ENCODE data around the gene ARFRP1. TPM values are rescaled to one million over a fixed set of nuclear protein-coding genes. Genes with fewer than 3 reads are reported as not detected.

The ARFRP1 gene
- polyA plus RNA-seq, 3 donors = 33.8 to 39.7 (median 37.2) TPM

- DNase-seq = no peak
Measured at GRCh38 chr20:63745961-63746731, 38.4 kb upstream of the ARFRP1 start.

- DNase-seq = no peak
Measured at GRCh38 chr20:63745424-63745805, 37.6 kb upstream of the ARFRP1 start.

DNA sequence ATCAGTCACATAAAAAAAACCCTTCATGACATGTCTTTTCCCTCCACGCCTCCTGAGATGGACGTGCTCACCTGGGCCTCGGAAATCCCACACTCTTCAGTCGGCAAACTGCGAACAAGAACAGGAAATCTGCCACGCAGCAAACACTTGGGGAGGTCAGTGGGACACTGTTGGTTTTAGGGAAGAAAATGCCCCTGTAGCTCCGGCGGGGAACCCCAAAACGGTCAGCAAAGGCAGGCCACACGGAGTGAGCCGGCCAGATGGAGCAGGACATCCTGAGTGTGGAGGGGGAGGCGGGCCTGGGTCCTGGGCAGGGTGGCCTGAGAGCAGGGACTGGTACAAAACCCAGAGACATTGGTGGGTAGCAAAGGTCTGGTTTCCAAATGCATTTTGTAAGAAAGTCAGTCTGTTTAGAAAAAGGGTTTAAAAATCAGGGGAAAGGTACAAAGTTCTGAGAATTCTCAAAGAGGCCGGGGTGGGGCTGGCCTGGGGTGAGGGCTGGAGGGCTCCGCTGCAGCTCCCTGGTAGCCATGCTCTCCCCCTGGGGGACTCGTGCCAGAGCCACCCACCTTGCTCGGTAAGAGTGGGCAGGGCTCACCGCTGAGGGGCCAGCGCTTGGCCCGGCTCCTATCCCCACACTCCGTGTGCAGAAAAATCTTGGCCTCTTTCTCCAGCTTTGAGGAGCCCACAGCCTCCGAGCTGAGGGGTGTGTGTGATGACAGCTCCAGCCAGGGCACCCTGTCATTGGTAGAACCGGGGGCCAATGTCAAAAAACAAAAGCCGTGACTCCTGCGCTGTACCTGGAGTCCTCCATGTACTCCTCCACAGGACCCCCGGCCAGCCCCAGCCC is 37.0 kb upstream of the ARFRP1 start:
- no peak for DNase-seq

DNA sequence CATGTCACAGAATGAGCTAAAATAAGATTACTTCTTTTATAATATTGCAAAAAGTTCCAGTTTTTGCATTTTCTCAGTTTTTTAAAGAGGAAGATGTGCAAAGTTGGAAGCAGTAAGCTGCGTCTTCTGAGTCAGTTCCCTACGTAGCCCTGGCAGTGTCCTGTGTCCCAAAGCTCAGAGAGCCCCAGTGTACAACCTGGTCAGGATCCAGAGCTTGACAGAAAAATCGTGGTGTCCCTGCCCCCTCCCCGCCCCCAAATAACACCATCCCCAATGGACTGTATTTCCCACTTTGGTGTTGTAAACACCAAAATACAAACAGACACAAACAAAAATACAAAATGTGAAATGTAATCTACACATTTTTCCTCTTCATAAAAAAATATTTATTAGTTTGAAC is 36.4 kb upstream of the ARFRP1 start:
- no peak for DNase-seq

GRCh38 chr20:63743210-63743970 is 35.6 kb upstream of the ARFRP1 start:
- no peak for DNase-seq

DNA sequence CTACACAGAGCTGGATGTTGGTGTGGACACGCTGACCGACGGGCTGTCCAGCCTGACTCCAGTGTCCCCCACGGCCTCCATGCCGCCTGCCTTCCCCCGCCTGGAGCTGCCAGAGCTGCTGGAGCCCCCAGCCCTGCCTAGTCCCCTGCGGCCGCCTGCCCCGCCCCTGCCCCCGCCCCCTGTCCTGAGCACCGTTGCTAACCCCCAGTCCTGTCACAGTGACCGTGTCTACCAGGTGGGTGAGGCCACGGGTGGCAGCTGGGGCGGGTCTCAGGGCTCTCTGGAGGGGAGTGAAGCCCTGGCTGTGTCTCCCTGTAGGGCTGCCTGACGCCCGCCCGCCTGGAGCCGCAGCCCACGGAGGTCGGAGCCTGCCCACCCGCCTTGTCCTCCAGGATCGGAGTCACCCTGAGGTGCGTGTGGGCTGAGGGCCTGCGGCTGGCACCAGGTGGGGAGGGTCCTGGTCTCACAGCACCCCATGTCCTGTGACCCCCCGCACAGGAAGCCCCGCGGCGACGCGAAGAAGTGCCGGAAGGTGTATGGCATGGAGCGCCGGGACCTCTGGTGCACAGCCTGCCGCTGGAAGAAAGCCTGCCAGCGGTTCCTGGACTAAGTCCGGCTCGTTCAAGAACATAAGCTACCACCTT is 34.7 kb upstream of the ARFRP1 start:
- DNase-seq = no peak

DNA sequence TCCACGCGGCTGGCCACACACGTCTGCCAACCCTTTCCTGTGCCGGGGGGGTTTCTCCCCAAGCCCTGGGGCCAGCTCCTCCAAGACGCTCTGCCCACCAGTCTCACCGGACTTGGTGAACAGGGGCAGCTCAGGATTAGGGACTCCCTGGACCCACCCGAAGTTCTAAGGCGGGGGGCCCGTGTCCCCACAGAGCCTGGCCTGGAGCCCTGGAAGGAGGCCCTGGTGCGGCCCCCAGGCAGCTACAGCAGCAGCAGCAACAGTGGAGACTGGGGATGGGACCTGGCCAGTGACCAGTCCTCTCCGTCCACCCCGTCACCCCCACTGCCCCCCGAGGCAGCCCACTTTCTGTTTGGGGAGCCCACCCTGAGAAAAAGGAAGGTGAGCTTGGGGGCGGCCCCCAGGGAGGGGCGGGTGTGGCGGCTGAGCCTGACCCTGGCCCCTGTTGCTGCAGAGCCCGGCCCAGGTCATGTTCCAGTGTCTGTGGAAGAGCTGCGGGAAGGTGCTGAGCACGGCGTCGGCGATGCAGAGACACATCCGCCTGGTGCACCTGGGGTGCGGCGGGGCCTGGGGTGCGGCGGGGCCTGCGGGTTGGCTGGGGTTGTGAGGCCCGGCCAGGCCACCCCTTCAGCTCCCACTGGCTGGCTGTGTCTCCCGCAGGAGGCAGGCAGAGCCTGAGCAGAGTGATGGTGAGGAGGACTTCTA is 34.1 kb upstream of the ARFRP1 start:
- DNase-seq = no peak

DNA sequence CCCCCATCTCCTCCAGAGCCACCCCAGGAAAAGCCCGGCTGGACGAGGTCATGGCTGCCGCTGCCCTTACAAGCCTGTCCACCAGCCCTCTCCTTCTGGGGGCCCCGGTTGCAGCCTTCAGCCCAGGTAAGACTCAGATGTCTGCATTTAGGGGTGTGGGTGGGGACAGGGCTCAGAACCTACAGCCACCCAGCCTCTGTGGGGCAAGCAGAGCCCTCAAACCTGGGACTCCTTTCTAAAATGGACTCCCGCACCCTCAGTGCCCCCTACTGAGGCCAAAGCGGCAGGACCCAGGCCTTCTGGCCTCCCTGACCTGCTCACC is 33.5 kb upstream of the ARFRP1 start:
- DNase-seq = no peak

GRCh38 chr20:63740627-63741353 is 33.0 kb upstream of the ARFRP1 start:
- peak; percentile 84 for DNase-seq

DNA sequence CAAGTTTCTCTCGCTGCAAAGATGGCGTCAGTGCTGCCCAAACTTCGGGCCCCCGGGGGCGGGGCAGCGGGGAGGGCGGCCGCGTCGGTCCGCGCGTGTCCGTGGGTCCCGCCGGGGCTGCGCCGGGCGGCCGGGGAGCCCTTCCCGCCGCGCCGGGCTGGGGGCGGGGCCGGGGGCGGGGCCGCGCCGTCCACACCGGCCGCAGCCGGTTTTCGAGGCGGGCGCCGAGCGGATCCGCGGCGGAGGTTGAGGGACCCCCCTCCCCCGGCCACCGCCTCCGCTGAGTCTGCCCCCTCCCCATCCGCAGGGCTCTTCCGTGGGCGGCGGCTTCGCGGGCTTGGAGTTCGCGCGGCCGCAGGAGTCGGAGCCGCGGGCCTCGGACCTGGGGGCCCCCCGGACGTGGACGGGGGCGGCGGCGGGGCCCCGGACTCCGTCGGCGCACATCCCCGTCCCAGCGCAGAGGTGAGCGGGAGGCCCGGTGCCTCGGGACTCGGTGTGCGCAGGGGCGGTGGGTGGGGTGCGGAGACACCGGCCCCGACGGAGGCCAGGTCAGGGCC is 32.4 kb upstream of the ARFRP1 start:
- DNase-seq = peak; percentile 46

DNA sequence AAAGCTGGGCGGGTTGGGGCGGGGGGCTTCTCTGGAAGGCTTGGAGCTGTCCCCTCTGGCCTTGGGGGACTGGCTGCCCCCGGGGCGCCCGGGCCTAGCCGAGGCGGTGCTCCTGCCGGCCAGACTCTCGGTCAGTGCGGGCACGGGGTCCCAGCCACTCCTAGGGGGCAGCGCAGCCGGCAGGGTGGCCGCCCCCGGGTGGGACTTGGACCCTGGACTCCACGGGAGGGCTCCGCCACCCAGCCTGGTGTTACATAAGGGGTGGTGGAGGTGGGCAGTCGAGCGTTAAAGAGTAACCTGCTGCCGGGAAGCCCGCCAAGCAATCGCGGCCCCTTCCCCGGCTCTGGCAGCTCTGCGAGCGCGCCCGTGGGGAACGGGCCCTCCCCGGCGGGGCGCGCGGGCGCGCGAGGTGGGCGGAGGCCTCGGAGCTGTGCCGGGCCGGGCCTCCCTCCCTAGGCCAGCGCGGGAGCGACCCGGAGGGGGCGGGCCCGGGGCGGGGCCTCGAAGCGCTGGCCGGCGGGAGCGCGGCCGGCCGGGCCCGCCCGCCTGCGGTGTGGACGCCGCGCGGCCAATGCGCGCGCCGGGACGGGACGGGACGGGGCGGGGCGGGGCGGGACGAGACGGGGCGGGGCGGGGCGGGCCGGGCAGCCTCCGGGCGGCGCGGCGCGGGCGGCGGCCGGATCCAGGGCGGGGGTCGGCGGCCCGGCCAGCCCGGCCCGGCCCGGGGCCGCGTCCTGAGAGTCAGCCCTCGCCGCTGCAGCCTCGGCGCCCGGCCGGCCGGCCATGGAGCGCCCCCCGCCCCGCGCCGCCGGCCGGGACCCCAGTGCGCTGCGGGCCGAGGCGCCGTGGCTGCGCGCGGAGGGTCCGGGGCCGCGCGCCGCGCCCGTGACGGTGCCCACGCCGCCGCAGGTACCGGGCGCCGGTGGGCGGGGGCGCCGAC is 31.6 kb upstream of the ARFRP1 start, which contains the start of gene SLC2A4RG:
Gene SLC2A4RG (plus strand): TSS at position 647 of the 940 bp plus-strand sequence. CDS start 137 bp downstream, at position 784.
- peak; percentile 85 for DNase-seq

- DNase-seq = peak; percentile 57
Measured at GRCh38 chr20:63738687-63739129, 30.9 kb upstream of the ARFRP1 start.

GRCh38 chr20:63737945-63738686 is 30.3 kb upstream of the ARFRP1 start:
- no peak for DNase-seq

GRCh38 chr20:63737695-63737944 is 29.8 kb upstream of the ARFRP1 start:
- no peak for DNase-seq

- DNase-seq = no peak
Measured at GRCh38 chr20:63736893-63737694, 29.3 kb upstream of the ARFRP1 start.

- no peak for DNase-seq
Measured at GRCh38 chr20:63735859-63736718, 28.3 kb upstream of the ARFRP1 start, which contains the start of gene LIME1. LIME1 (plus strand) TSS chr20:63736664; CDS start chr20:63737550, 886 bp downstream.

Measured in renal pelvis (tissue), 4 donors.